K562 (cell line): ENCODE measurements around the gene PXN. TPM values are rescaled to one million over a fixed set of nuclear protein-coding genes. Genes with fewer than 3 reads are reported as not detected.

Experiments used
- BHLHE40 ChIP-seq: IDR thresholded peaks from 2 replicates; pipeline ENCODE4 v1.6.1; 2011; ENCODE audit warnings: low read length, improper control_type of control experiment
- EWSR1 ChIP-seq: fragments of 450-650 bp; IDR thresholded peaks from 2 replicates; pipeline ENCODE4 v1.6.1; 2018; ENCODE audit warnings: borderline replicate concordance, mild to moderate bottlenecking, low read depth, moderate library complexity; ENCODE audit not compliant: partially characterized antibody
- FOXM1 ChIP-seq, 2 experiments: fragments of 450-650 bp in 1 of 2; sonication (generic) in 1 of 2; formaldehyde crosslinking in 1 of 2; IDR thresholded peaks; 2 replicates each; pipeline versions ENCODE4 v1.6.1 to v1.9.0; 2017 to 2022; ENCODE audit warnings: low read depth in 2 of 2, mild to moderate bottlenecking in 2 of 2, missing genetic modification reagents in 1 of 2, moderate library complexity in 1 of 2
- HMG20B ChIP-seq: fragments of 250-450 bp; sonication (Bioruptor Pico); IDR thresholded peaks from 2 replicates; pipeline ENCODE4 v1.5.0; 2021; ENCODE audit warnings: mild to moderate bottlenecking
- MAFF ChIP-seq: IDR thresholded peaks from 2 replicates; pipeline ENCODE4 v1.6.1; 2012; ENCODE audit warnings: low read length, improper control_type of control experiment
- MAFK ChIP-seq: IDR thresholded peaks from 2 replicates; pipeline ENCODE4 v1.6.1; 2011; ENCODE audit warnings: low read length, improper control_type of control experiment
- MTA1 ChIP-seq: fragments of 450-650 bp; IDR thresholded peaks from 2 replicates; pipeline ENCODE4 v1.6.1; 2017; ENCODE audit warnings: borderline replicate concordance
- NFE2L1 ChIP-seq: fragments of 450-650 bp; IDR thresholded peaks from 2 replicates; pipeline ENCODE4 v1.6.1; 2016; ENCODE audit warnings: missing genetic modification characterization, low read depth, mild to moderate bottlenecking, missing compliant biosample characterization, moderate library complexity, borderline replicate concordance
- TCF3 ChIP-seq: sonication (generic); formaldehyde crosslinking; IDR thresholded peaks from 2 replicates; pipeline ENCODE4 v1.4.0; 2020; ENCODE audit warnings: mild to moderate bottlenecking, missing genetic modification reagents
- TCF7 ChIP-seq: sonication (generic); IDR thresholded peaks from 2 replicates; pipeline ENCODE4 v1.6.1; 2016; ENCODE audit warnings: antibody characterized with exemption, borderline replicate concordance
- TEAD1 ChIP-seq, 2 experiments: fragments of 450-650 bp in 1 of 2; sonication (generic) in 1 of 2; formaldehyde crosslinking; IDR thresholded peaks; 2 replicates each; pipeline versions ENCODE4 v1.4.0 to v1.8.0; 2020 to 2022; ENCODE audit warnings: mild to moderate bottlenecking in 2 of 2, missing genetic modification reagents in 1 of 2
- ZBTB7A ChIP-seq: IDR thresholded peaks from 2 replicates; pipeline ENCODE4 v1.6.1; 2011; ENCODE audit warnings: low read depth, mild to moderate bottlenecking, low read length, moderate library complexity, borderline replicate concordance; ENCODE audit not compliant: control insufficient read depth
- ZNF174 ChIP-seq: fragments of 250-450 bp; sonication (Bioruptor Pico); IDR thresholded peaks from 2 replicates; pipeline ENCODE4 v1.4.0; 2020; ENCODE audit warnings: mild to moderate bottlenecking
- ZNF589 ChIP-seq: fragments of 200-800 bp; sonication (Bioruptor generic); IDR thresholded peaks from 2 replicates; pipeline ENCODE4 v1.6.1; 2016; ENCODE audit warnings: low read depth, missing genetic modification characterization, missing compliant biosample characterization
- ZNF785 ChIP-seq: fragments of 250-450 bp; sonication (Bioruptor Pico); IDR thresholded peaks from 2 replicates; pipeline ENCODE4 v1.4.0; 2020; ENCODE audit warnings: mild to moderate bottlenecking
- polyA plus RNA-seq, 8 experiments: library from polyadenylated mRNA; depleted of rRNA in 4 of 8; stranded (reverse) in 5 of 8; unstranded in 3 of 8; fragments of >200 nt; fragmentation: Nextera tagmentation in 2 of 8; fragmentation: Illumina TruSeq in 1 of 8; extraction: Ambion mirVana in 2 of 8; extraction: Trizol in 1 of 8; gene quantifications; 2 replicates each; pipeline versions ENCODE4 v1.2.1 to v1.2.3, GENCODE V29; 2011 to 2014; ENCODE audit warnings: inconsistent platforms in 1 of 8, missing spikeins in 1 of 8
- total RNA-seq, 7 experiments: library from RNA; depleted of rRNA in 6 of 7; stranded (reverse); fragments of >200 nt in 6 of 7; fragmentation: Illumina TruSeq in 2 of 7; extraction: Trizol in 2 of 7; gene quantifications; 2 replicates each; pipeline versions ENCODE4 v1.2.1 to v1.2.3, GENCODE V29; 2011 to 2021; ENCODE audit warnings: low replicate concordance in 1 of 7
- TF ChIP-seq, protein P1 (sequence below): fragments of 250-450 bp; sonication (Bioruptor Pico); IDR thresholded peaks from 2 replicates; pipeline ENCODE4 v1.8.0; 2021; ENCODE audit warnings: mild to moderate bottlenecking, moderate library complexity
- TF ChIP-seq, protein P2 (sequence below): sonication (generic); formaldehyde crosslinking; IDR thresholded peaks from 2 replicates; pipeline ENCODE4 v1.8.1; 2023; ENCODE audit warnings: mild to moderate bottlenecking, missing genetic modification reagents, moderate library complexity
- TF ChIP-seq, protein P3 (sequence below): sonication (generic); formaldehyde crosslinking; IDR thresholded peaks from 2 replicates; pipeline ENCODE4 v1.9.0; 2022; ENCODE audit warnings: mild to moderate bottlenecking, missing genetic modification reagents
- TF ChIP-seq, protein P4 (sequence below): sonication (generic); formaldehyde crosslinking; IDR thresholded peaks from 2 replicates; pipeline ENCODE4 v1.9.0; 2022; ENCODE audit warnings: mild to moderate bottlenecking, missing genetic modification reagents
- TF ChIP-seq, protein P5 (sequence below): sonication (generic); IDR thresholded peaks from 2 replicates; pipeline ENCODE4 v1.6.1; 2016
- TF ChIP-seq, protein P6 (sequence below), 2 experiments: fragments of 450-650 bp; conservative IDR thresholded peaks; 2 replicates each; pipeline ENCODE4 v1.6.1; 2017; ENCODE audit warnings: mild to moderate bottlenecking in 2 of 2, moderate library complexity in 2 of 2

Gene PXN
- total and polyA plus RNA-seq, 9 of the 15 experiments (the other 6 are each of a cell fraction or from before 2014, with no cell fraction given): 4.0 to 74.1 (median 18.6) TPM

DNA sequence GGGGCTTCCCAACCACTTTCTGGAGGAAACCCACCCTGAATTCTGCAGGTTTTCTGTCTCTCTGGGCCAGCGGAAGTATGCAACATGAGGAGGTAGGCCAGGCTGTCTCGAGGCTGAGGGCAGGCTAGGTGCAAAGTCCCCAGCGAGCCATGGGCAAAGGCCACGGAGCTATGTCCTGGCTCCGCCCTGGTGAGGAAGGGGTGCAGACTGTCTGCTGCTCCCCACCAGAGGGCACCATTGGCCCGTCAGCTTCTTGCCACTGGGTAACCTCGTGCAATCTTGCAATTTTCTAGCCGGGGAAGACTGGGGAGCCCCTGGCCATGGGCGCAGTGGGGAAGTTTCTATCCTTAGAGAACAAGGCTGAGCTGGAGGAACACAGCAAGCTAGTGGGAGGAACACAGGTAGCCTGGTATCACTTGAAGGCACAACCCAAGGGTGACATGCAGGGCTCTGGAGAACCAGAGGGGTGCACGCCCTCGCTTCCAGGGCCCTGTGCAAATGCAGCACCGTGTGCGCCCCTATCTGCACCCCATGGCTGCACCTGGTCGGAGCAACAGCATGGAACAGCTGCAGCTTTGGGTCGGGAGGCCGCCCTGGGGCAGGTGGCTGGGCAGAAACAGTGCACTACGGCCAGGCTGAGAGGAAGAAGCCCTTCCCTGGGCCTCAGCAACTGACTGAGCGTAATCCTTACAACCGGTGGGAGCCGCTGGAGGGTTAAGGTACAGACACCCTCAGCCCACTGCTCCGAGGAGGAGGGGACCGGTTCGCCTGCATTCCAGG, 37.0 kb downstream of the PXN start (continued):
- TF ChIP-seq TCF3 (no peak; the same call in 1 of the 2 replicates), ZNF785 (no peak), HMG20B (CRISPR knock-in tag) (no peak), ZNF174 (CRISPR knock-in tag) (no peak), NFE2L1 (tag) (no peak), TEAD1 (CRISPR knock-in tag; IDR thresholded peaks at IDR 0.05) (no peak; a peak in 1 of 4 replicates), EWSR1 (no peak), BHLHE40 (peak; percentile 51; the same call in 1 of the 2 replicates), MAFK (peak; percentile 49), FOXM1 (IDR thresholded peaks at IDR 0.05; ENCODE audit: low read depth) (no peak), FOXM1 (CRISPR knock-in tag; IDR thresholded peaks at IDR 0.05; ENCODE audit: low read depth) (no peak), TCF7 (no peak), MAFF (0 out of 2 replicates have a peak, but pooled peaks have one; percentile 12), ZNF589 (CRISPR knock-in tag) (0 out of 2 replicates have a peak, but pooled peaks have one; percentile 44), ZBTB7A (peak; percentile 70; the same call in 1 of the 2 replicates), MTA1 (no peak)
- TF ChIP-seq, protein P1, sequence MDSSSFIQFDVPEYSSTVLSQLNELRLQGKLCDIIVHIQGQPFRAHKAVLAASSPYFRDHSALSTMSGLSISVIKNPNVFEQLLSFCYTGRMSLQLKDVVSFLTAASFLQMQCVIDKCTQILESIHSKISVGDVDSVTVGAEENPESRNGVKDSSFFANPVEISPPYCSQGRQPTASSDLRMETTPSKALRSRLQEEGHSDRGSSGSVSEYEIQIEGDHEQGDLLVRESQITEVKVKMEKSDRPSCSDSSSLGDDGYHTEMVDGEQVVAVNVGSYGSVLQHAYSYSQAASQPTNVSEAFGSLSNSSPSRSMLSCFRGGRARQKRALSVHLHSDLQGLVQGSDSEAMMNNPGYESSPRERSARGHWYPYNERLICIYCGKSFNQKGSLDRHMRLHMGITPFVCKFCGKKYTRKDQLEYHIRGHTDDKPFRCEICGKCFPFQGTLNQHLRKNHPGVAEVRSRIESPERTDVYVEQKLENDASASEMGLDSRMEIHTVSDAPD (CRISPR knock-in tag): no peak
- TF ChIP-seq, protein P2, sequence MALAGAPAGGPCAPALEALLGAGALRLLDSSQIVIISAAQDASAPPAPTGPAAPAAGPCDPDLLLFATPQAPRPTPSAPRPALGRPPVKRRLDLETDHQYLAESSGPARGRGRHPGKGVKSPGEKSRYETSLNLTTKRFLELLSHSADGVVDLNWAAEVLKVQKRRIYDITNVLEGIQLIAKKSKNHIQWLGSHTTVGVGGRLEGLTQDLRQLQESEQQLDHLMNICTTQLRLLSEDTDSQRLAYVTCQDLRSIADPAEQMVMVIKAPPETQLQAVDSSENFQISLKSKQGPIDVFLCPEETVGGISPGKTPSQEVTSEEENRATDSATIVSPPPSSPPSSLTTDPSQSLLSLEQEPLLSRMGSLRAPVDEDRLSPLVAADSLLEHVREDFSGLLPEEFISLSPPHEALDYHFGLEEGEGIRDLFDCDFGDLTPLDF (CRISPR knock-in tag): peak; percentile 48; the same call in 1 of the 2 replicates
- TF ChIP-seq, protein P3, sequence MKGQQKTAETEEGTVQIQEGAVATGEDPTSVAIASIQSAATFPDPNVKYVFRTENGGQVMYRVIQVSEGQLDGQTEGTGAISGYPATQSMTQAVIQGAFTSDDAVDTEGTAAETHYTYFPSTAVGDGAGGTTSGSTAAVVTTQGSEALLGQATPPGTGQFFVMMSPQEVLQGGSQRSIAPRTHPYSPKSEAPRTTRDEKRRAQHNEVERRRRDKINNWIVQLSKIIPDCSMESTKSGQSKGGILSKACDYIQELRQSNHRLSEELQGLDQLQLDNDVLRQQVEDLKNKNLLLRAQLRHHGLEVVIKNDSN (CRISPR knock-in tag): 0 out of 2 replicates have a peak, but pooled peaks have one; percentile 32
- TF ChIP-seq, protein P4, sequence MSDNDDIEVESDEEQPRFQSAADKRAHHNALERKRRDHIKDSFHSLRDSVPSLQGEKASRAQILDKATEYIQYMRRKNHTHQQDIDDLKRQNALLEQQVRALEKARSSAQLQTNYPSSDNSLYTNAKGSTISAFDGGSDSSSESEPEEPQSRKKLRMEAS: peak; percentile 78
- TF ChIP-seq, protein P5, sequence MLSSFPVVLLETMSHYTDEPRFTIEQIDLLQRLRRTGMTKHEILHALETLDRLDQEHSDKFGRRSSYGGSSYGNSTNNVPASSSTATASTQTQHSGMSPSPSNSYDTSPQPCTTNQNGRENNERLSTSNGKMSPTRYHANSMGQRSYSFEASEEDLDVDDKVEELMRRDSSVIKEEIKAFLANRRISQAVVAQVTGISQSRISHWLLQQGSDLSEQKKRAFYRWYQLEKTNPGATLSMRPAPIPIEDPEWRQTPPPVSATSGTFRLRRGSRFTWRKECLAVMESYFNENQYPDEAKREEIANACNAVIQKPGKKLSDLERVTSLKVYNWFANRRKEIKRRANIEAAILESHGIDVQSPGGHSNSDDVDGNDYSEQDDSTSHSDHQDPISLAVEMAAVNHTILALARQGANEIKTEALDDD: peak; percentile 47
- TF ChIP-seq, protein P6, sequence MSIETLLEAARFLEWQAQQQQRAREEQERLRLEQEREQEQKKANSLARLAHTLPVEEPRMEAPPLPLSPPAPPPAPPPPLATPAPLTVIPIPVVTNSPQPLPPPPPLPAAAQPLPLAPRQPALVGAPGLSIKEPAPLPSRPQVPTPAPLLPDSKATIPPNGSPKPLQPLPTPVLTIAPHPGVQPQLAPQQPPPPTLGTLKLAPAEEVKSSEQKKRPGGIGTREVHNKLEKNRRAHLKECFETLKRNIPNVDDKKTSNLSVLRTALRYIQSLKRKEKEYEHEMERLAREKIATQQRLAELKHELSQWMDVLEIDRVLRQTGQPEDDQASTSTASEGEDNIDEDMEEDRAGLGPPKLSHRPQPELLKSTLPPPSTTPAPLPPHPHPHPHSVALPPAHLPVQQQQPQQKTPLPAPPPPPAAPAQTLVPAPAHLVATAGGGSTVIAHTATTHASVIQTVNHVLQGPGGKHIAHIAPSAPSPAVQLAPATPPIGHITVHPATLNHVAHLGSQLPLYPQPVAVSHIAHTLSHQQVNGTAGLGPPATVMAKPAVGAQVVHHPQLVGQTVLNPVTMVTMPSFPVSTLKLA (conservative IDR thresholded peaks at IDR 0.05): peak; percentile 50 to 55
